Ramos (cell line): Measurements from ENCODE around the gene PILRA.
"Not testable (repeated sequence)": the region's sequence is repeated elsewhere in the genome, so short reads cannot be mapped to it uniquely, and the experiment has no call there.

Source experiments
- in situ Hi-C: fragments of 300-500 bp; cut with MboI; formaldehyde crosslinking; loops from one replicate; pipeline ENCODE4 v1.14.3; 2022; ENCODE audit warnings: low sequenced_read_pairs; ENCODE audit not compliant: unreplicated experiment

PILRA gene

DNA sequence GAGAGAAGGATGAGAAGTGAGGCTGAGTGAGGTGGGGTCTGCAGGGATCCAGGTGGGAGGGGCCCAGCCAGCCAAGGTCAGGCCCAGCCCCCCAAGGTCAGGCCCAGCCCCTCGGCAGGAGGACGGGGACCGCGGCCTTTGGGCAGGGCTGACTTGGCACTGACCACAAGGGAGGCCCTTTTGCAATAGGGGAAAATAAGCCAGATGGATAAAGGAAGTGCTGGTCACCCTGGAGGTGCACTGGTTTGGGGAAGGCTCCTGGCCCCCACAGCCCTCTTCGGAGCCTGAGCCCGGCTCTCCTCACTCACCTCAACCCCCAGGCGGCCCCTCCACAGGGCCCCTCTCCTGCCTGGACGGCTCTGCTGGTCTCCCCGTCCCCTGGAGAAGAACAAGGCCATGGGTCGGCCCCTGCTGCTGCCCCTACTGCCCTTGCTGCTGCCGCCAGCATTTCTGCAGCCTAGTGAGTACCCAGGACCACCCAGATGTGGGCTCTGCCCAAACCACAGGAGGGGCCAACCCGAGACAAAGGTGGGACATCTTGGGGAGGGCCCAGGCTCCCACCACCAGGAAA is at the start of gene PILRA:
PILRA (plus strand) TSS at position 227 of the 571 bp plus-strand sequence; CDS start at position 397, 170 bp downstream.
- in situ Hi-C loops, result no loop called here

DNA sequence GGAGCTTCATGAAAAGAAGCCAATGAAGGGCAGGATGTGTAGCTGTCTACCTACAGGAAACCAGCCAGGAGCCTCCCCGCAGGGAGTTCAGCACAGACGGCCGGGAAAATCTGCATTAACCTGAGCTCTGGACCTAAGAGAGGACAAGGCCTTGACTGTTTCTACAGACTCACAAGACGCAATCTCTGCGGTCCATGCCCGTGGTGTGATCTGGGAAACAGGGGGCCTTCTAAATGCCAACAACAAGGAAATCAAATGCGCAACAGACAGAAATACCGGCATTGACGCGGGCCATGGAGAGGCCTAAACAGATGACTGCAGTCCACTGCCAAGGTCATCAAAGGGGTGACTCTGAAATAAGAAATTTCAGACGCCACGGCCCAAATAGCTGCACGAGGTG is 49.1 kb upstream of the PILRA start:
- in situ Hi-C loops, result not testable (repeated sequence)

GRCh38 chr7:100325671-100326070 is 47.6 kb upstream of the PILRA start:
- in situ Hi-C loops, result not testable (repeated sequence)

DNA sequence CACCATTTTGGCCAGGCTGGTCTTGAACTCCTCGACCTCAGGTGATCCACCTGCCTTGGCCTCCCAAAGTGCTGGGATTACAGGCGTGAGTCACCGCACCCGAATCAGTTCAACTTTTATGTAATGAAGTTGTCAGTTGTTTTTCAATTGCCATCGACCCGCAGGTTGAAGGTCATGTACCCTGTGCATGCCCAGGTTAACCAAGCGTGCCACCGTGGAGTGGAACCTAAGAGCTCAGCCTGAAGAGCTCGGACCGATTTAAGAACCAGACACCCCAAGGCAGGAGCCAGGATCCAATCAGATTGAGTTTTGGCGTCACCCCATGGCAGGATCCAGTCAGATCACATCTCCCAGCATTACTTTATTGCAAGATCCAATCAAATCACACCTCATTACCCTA is 46.4 kb upstream of the PILRA start:
- in situ Hi-C loops, result not testable (repeated sequence)

GRCh38 chr7:100335566-100336466 is 37.5 kb upstream of the PILRA start:
- in situ Hi-C loops, result not testable (repeated sequence)

DNA sequence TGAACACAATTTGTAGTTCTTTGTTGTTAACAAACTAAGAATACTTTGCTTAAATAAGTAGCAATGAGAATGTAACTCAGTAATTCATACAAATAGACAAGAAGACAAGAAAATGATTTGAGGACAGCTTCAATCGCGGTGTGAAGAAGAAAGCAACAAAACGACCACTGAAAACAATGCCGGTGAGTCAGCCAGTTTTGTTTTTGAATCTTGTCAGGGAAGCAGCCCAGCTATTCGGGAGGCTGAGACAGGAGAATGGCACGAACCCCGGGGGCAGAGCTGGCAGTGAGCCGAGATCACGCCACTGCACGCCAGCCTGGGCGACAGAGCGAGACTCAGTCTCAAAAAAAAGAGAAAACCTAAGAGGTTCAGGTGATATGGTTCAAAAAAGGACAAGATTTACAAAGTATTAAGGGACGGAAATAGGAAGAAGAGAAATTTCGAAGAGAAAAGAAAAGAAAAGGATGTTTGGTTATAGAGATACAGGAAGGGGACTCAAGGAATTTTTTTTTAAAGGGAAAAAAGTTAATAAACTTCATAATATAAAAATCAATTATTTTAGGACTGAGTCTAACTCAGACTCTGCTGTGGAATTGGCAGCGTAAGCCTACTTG is 35.1 kb upstream of the PILRA start:
- in situ Hi-C loops, result not testable (repeated sequence)

DNA sequence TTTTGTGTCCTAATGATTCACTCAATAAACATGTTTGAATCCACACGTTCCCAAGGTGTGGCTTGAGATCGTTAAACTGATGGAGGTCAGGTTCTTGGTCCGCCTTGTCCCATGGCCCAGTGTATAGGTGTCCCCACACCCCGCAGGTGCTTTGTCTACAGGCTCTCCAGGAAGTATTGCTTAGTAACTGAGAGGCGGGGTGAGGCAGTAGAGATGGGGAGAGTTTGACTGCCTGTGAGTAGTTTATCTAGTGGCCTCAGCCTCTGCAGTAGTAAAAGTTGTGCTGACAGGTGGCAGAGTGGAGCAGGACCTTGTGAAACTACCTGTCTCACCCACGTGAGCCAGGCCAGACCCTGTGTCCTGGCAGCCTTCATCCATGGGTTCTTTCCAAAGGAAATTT is 32.0 kb upstream of the PILRA start:
- in situ Hi-C loops, result not testable (repeated sequence)

DNA sequence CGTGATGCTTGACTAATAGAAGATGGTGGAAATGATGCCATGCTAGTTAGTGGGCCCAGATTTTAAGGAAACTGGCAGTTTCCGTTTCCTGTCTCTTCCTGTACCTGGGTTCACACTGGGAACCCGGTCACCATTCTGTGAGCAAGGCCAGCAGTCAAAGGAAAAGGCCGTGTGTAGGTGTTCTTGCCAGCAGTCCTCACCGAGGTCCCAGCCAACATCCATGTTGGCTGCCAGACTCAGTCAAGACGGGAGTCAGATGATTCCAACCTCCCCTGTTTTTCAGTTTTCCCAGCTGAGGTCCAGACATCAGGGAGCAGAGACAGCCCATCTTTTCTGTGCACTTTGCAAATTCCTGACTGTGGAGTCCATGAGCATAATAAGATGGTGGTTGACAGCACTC is 30.5 kb upstream of the PILRA start:
- in situ Hi-C loops, result no loop called here

- in situ Hi-C loops, result not testable (repeated sequence)
Measured at GRCh38 chr7:100344124-100344559, 29.1 kb upstream of the PILRA start.

DNA sequence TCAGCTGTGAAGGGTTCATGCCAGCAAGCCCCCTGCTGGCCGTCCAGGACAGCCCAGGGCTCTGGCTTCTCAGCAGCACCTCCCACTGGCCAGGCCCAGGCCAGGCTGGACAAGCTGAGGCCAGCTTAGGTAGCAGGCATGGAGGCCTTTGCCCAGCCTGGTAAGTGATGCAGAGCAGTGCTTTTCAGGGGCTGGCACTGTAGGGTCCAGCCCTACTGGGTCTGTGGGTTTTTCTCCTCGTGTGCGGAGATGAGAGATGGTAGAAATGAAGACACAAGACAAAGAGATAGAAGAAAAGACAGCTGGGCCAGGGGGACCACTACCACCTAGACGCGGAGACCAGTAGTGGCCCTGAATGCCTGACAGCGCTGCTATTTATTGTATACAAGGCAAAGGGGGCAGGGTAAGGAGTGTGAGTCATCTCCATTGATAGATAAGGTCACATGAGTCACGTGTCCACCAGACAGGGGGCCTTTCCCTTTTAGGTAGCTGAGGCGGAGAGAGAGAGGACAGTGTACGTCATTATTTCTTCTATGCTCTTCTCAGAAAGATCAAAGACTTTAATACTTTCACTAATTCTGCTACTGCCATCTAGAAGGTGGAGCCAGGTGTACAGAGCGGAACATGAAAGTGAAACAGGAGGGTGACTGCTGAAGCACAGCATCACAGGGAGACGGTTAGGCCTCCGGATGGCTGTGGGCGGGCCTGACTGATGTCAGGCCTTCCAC is 28.6 kb upstream of the PILRA start:
- in situ Hi-C loops, result not testable (repeated sequence)

GRCh38 chr7:100345288-100345672 is 28.0 kb upstream of the PILRA start:
- in situ Hi-C loops, result not testable (repeated sequence)

GRCh38 chr7:100346921-100347320 is 26.4 kb upstream of the PILRA start:
- in situ Hi-C loops, result no loop called here

DNA sequence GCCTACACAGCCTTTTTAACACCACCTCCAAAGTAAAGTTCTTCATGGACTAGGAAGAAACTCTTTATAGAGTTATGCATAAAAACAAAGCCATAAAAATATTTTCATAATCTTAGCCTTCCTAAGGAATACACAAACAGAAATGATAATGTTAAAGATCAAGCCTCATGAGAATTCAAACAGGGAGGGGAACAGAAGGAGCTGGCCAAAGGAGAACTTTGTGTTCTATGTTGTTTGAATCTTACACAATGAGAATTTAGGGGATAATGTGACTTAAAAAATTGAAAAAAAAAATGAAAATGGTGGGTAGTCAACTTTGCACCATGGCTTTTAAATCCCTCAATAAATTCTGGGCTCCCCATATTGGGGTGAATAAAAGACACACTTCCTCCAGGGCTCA is 24.5 kb upstream of the PILRA start:
- in situ Hi-C loops, result no loop called here

DNA sequence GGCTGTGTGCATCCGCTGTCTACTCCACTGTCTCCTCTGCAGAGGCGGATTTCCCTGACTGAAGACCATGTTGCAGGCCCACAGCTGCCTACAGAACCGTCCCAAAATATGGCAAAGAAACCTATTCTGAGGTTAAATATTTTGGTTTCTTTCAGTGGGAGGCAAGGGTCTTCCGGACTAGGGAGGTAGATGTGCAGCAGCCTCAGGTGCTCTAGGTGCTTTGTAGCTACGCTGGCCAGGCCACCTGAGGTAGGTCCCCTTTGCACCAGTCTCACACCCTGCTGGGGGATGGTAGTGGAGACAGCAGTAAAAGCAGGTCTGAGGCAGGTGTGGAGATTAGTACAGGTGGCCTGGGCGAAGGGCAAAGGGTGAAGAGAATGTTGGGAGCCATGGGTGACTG is 23.5 kb upstream of the PILRA start:
- in situ Hi-C loops, result loop anchor here (5.0 kb wide), 1 partner anchor 222 kb away; the partner anchor contains the start of gene MBLAC1

GRCh38 chr7:100351657-100352058 is 21.6 kb upstream of the PILRA start:
- in situ Hi-C loops, result loop anchor here (5.0 kb wide), 1 partner anchor 224 kb away; the partner anchor contains the start of gene MBLAC1

GRCh38 chr7:100352230-100352781 is 21.0 kb upstream of the PILRA start:
- in situ Hi-C loops, result loop anchor here (5.0 kb wide), 1 partner anchor 225 kb away; the partner anchor contains the start of gene MBLAC1

GRCh38 chr7:100352984-100353684 is 20.2 kb upstream of the PILRA start:
- in situ Hi-C loops, result loop anchor here (5.0 kb wide), 1 partner anchor 226 kb away; the partner anchor contains the start of gene MBLAC1

GRCh38 chr7:100353685-100354330 is 19.5 kb upstream of the PILRA start:
- in situ Hi-C loops, result loop anchor here (5.0 kb wide), 1 partner anchor 227 kb away; the partner anchor contains the start of gene MBLAC1
